SK-N-DZ (cell line): ENCODE data around the gene AIRE.

Experiments
- DNase-seq: peaks from one replicate; pipeline ENCODE4 v3.0.0-alpha.2; 2015; ENCODE audit warnings: low spot score

The AIRE gene

GRCh38 chr21:44323591-44323990, 37.9 kb downstream of the AIRE start:
- no peak for DNase-seq

GRCh38 chr21:44324106-44324853, 38.6 kb downstream of the AIRE start:
- no peak for DNase-seq

GRCh38 chr21:44324854-44325107, 39.1 kb downstream of the AIRE start:
- no peak for DNase-seq

GRCh38 chr21:44325386-44326271, 40.0 kb downstream of the AIRE start:
- no peak for DNase-seq

GRCh38 chr21:44326272-44326647, 40.6 kb downstream of the AIRE start:
- no peak for DNase-seq

DNA sequence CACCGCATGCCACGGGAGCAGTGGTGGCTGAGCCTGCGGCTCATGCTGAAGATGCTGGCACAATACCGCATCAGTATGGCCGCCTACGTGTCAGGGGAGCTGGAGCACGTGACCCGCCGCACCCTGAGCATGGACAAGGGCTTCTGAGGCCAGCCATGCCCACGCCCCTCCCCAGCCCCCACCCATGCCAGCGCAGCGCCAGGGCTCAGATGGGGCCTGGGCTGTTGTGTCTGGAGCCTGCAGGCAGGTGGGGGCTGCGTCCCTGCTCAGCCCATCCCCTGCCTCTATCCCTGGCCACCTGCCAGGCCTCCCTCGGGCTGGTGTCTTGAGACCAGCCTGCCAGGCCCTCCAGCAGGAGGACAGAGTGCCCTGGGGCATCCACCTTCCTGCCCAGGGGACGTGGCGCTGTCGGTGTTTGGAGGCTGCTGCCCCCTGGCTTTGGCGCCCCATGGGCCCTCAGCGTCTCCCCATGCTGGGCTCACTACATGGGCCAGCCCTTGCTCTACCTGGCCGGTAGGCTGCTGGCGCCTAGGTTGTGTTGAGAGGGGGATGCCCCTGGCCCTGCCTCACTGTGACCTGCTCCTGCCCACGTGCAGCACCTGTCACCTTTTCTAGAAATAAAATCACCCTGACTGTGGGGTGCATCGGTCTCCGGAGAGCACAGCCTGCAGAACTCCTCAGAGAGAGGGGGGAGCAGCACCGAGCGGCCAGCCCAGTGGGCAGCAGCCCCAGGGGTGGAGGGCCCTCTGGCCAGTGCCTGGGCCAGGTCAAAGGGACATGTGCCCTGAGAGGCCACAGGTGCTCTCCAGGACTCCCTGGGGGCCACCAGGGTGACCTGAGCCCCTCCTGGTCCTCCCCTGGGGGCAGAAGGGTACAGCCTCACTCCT, 41.3 kb downstream of the AIRE start:
- DNase-seq: no peak

DNA sequence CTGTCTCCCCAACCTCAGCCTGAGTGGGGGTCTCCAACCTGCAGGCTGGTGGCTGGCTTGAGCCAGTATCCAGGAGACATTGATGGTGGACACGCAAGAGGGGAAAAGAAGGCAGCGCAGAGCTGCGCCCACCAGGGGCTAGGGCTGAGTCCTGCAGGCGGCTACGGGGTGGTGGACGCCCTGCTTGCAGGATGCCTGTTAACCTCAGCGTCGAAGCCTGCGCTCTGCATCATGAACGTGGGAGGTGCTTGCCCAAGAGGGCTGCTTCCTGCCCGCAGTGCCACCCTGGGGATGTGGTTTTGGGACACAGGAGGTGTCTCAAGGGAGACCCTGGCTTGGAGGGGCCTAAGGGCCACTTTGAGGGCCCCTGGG, 41.9 kb downstream of the AIRE start:
- DNase-seq: no peak

- DNase-seq: no peak
Measured at GRCh38 chr21:44328242-44328895, 42.7 kb downstream of the AIRE start.

- peak; percentile 65 for DNase-seq
Measured at GRCh38 chr21:44329086-44329889, 43.6 kb downstream of the AIRE start.

GRCh38 chr21:44329971-44330681, 44.5 kb downstream of the AIRE start:
- DNase-seq: no peak

GRCh38 chr21:44330698-44331097, 45.0 kb downstream of the AIRE start:
- no peak for DNase-seq

- DNase-seq: no peak
Measured at GRCh38 chr21:44331209-44331608, 45.5 kb downstream of the AIRE start.

DNA sequence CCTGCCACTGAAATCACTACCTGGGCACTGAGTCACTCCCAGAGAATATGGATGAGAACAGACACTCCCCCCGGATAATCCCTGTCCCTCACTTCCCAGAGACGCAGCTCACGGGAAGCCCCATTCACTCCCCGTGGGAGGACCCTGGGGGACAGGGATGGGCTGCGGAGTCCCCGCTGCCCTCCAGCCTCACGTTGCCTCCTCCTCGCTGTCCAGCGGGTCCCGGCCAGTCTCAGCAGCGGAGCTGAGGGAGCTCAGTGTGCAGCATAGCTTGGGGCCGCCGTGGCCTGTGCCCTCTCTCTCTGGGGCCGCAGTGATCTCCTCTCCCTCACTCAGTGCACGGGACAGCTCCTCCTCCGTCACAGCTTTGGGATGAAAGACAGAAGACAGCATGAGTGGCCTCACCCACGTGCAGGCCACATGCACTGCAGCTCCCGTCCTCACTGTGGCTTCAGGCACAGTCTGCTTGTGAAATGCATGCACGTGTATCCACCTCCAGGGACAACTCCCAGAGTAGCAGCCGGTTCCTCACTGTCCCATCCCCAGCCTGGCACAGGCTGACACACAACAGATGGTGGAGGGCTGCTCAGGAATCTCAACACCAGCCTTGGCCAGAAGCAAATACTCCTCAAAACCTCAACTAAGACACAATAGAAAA, 46.1 kb downstream of the AIRE start:
- DNase-seq: no peak

- no peak for DNase-seq
Measured at GRCh38 chr21:44332383-44332782, 46.7 kb downstream of the AIRE start.

DNA sequence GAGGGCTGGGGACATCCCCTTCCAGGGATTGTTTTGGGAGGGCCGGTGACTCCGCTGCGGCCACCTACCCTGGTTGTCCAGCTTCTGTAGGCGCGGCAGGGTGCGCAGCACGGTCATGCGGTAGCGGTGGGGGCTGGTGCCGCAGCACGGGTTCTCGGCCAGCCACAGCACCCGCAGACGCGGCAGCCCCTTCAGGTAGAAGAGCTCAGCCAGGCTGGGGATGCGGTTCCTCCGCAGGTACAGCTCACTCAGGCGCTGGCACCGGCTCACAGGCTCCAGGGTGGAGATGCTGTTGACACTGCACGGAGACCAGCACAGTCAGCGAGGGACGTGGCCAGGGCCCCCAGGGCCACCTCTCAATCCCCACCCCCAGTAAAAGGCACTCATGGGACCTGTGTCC, 47.3 kb downstream of the AIRE start:
- no peak for DNase-seq

DNA sequence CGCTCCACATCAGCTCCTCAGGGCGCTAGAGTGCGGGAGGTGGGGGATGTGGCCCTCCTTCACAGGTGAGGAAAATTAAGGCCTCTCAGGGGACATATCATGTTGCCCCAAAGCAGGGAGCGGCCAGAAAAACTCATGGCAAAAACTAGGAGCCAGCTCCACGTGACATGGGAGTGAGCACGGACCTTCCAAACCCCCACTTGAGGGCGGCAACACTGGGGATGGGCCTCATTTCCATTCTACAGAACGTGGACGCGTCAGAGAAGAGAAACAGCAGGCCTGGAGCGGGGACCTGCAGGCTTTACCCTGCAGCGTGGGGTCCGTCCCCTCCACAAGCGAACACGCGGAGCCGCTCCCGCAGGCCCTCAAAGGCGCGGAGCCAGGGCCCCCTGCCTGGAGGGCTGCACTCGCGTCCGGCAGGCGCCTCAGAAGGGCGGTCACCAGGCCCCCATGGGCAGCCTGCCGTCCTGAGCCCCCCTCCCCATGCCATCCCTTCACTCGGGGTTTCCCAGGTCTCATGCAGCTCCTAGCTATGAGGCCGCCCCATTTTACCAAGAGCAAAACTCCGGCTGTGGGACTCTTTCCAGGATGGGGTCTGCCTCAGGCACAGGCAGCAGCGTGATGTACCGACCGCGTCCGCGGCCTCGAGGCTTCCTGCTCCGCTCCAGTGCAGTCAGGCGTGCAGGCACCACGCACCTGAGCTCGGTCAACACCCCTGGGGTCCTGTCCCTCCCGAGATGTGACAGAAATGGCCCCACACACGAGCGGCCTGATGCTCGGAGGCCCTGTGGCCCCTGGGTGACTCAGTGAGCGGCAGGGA, 48.0 kb downstream of the AIRE start:
- DNase-seq: no peak

DNA sequence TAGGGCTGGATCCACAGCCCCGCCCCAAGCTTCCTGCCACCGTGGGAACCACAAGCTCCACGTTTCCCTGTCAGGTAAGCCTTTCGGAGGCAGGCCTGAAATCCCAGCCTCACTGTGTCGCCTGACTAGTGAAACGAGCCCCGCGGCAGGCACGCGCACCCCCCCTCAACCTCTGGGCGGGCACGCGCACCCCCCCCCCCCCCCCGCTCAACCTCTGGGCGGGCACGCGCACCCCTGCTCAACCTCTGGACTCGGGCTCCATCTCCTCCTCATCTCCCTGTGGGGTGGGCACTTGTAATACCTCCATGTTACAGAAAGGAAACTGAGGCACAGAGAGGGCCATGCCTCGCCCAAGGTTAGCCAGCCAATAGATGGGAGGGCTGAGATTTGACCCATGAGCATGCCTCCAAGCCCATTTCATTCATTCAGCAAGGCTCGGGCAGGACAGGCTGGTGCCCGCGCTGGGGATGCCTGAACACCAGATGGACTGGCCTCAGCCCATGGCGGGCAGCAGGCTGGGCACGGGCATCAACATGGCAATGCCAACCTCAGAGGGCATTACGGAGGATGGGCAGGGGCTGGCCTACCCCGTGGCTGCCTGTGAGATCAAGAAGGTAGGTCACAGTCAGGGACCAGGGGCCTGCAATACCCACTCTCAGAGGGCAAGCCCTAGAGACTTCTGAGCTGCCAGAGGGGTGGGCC, 48.8 kb downstream of the AIRE start:
- no peak for DNase-seq
